Suprapubic skin (tissue), 4 donors: Measurements from ENCODE around the gene C10orf105. TPM values are rescaled to one million over a fixed set of nuclear protein-coding genes. Genes with fewer than 3 reads are reported as not detected.

Source experiments
- DNase-seq, 2 donors: peaks; one replicate each; pipeline ENCODE4 v3.0.0-alpha.2; 2019; ENCODE audit warnings: low spot score in 2 of 2
- H3K27ac ChIP-seq: fragments of 200-600 bp; sonication (generic); one replicate; pipeline ENCODE4 v1.5.1; 2019
- H3K27me3 ChIP-seq: fragments of 200-600 bp; sonication (generic); one replicate; pipeline ENCODE4 v1.5.1; 2019
- H3K36me3 ChIP-seq: fragments of 200-600 bp; sonication (generic); one replicate; pipeline ENCODE4 v1.5.1; 2019
- H3K4me1 ChIP-seq: fragments of 200-600 bp; sonication (generic); one replicate; pipeline ENCODE4 v1.5.1; 2019
- H3K4me3 ChIP-seq: fragments of 200-600 bp; sonication (generic); one replicate; pipeline ENCODE4 v1.5.1; 2019; ENCODE audit warnings: mild to moderate bottlenecking
- H3K9me3 ChIP-seq: fragments of 200-600 bp; sonication (generic); one replicate; pipeline ENCODE4 v1.5.1; 2019
- EP300 ChIP-seq: sonication (generic); formaldehyde crosslinking; IDR thresholded peaks from one replicate; pipeline ENCODE4 v1.6.1; 2017; ENCODE audit warnings: antibody characterized with exemption
- POLR2A ChIP-seq, 2 donors: fragments of 450-650 bp; IDR thresholded peaks; one replicate each; pipeline ENCODE4 v1.6.1; 2017; ENCODE audit warnings: antibody characterized with exemption in 2 of 2, mild to moderate bottlenecking in 2 of 2, moderate library complexity in 2 of 2
- POLR2AphosphoS5 ChIP-seq, 3 donors: sonication (generic); formaldehyde crosslinking; IDR thresholded peaks; one replicate each; pipeline ENCODE4 v1.6.1; 2017; ENCODE audit warnings: antibody characterized with exemption in 3 of 3
- WGBS: methylation state at CpG from one replicate; pipeline ENCODE4 v1.1.5; 2018; 5-methylcytosine and 5-hydroxymethylcytosine counted together
- total RNA-seq, 4 donors: library from RNA; depleted of rRNA; stranded (reverse); fragments of >200 nt; gene quantifications; one replicate each; pipeline ENCODE4 v1.1.0, GENCODE V29; 2016
- TF ChIP-seq, protein P1 (sequence below), 2 donors: fragments of 200-600 bp in 1 of 2; fragments of 450-650 bp in 1 of 2; sonication (generic) in 1 of 2; IDR thresholded peaks; one replicate each; pipeline ENCODE4 v1.5.1; 2016 to 2019; ENCODE audit warnings: antibody characterized with exemption in 2 of 2, mild to moderate bottlenecking in 1 of 2, moderate library complexity in 1 of 2

C10orf105 gene
- total RNA-seq, 4 donors from 2014 or later: 0.17 to 0.48 TPM; not detected in 2

DNA sequence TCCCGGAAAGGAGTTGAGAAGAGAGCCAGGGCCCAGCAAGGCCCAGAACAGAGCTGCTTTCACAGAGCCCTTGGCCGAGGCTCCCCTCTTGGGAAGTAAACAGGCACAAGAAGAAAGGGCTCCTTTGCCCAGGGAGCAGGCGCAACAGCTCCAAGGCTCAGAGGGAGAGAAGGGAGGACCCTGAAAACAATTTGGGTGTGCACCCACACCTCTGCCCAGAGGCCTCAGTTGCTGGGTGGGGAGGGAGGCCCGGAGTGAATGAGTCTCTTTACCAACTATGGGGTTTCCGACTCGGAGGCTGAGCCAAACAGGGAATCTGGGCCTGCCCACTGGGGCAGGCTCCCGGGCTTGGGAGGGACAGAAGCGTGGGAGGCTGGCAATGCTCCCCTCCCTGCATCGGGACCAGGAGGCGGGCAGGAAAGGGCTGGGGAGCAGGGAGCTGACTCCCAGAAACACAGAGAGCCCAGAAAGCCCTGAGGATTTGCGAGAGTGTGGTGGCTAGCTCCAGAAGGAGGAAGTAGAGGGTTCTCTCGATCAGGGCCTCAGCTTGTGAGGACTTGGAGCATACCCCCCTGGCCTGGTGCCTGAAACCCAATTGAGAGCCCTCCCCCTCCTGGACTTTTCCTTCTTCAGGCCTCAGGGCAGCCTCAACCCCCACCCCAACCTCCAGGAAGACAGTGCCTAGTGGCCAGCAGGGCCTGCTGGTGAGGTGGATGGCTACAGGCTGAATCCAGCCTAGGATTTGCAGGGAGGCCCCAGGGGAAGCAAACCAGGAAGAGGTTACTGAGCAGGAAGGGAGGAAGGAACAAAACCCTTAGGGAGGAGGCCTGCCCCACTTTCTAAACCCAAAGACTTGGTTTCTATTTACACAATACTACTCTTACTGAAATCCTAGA, 6.2 kb downstream of the C10orf105 start:
- DNase-seq: peak; percentile 94 to 95
- TF ChIP-seq, protein P1, sequence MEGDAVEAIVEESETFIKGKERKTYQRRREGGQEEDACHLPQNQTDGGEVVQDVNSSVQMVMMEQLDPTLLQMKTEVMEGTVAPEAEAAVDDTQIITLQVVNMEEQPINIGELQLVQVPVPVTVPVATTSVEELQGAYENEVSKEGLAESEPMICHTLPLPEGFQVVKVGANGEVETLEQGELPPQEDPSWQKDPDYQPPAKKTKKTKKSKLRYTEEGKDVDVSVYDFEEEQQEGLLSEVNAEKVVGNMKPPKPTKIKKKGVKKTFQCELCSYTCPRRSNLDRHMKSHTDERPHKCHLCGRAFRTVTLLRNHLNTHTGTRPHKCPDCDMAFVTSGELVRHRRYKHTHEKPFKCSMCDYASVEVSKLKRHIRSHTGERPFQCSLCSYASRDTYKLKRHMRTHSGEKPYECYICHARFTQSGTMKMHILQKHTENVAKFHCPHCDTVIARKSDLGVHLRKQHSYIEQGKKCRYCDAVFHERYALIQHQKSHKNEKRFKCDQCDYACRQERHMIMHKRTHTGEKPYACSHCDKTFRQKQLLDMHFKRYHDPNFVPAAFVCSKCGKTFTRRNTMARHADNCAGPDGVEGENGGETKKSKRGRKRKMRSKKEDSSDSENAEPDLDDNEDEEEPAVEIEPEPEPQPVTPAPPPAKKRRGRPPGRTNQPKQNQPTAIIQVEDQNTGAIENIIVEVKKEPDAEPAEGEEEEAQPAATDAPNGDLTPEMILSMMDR (IDR thresholded peaks at IDR 0.05): peak in 1 of 2 donors; percentile 1
- TF ChIP-seq EP300 (no peak), POLR2AphosphoS5 (IDR thresholded peaks at IDR 0.05) (no peak), POLR2A (IDR thresholded peaks at IDR 0.05) (no peak)
- WGBS: 1% methylated on average over 12 of the region's 12 CpGs
- H3K4me3 ChIP-seq: no peak overlapping the region
- no peaks in the 10 kb centered on the region for H3K27me3 ChIP-seq
- H3K36me3 ChIP-seq: no peaks in the 10 kb centered on the region
- peaks cover 59% of the 10 kb centered on the region for H3K4me1 ChIP-seq
- H3K27ac ChIP-seq: peak overlapping the region; percentile 94
- H3K9me3 ChIP-seq: no peaks in the 10 kb centered on the region

DNA sequence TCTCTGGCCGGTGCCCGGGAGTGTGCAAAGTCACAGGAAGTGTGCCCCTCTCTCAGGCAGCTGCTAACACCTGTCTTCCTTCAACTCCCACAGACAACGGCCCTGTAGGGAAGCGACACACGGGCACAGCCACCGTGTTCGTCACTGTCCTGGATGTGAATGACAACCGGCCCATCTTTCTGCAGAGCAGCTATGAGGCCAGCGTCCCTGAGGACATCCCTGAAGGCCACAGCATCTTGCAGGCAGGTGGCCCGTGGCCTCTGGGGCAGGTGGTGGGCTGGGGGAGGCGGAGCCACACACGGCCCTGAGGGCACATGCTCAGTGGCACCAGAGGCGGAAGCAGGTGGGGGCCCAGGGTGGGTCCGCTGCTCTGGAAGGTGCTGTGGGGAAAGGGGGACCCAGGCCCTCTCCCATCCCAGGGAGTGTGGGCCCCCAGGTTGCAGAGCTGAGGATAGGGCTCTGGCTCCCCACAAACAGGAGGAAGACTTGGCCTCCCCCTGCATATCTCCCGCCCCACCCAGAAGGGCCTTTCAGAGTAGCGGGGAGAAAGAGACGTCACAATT, 6.9 kb downstream of the C10orf105 start:
- TF ChIP-seq POLR2A (IDR thresholded peaks at IDR 0.05) (no peak), POLR2AphosphoS5 (IDR thresholded peaks at IDR 0.05) (no peak), EP300 (no peak)
- no peaks in the 10 kb centered on the region for H3K9me3 ChIP-seq
- H3K27me3 ChIP-seq: no peaks in the 10 kb centered on the region
- DNase-seq: no peak
- H3K4me3 ChIP-seq: no peak overlapping the region
- no peaks in the 10 kb centered on the region for H3K36me3 ChIP-seq
- WGBS: 63% methylated on average over 16 of the region's 17 CpGs
- H3K4me1 ChIP-seq: peaks cover 57% of the 10 kb centered on the region
- H3K27ac ChIP-seq: peak overlapping the region; percentile 94

DNA sequence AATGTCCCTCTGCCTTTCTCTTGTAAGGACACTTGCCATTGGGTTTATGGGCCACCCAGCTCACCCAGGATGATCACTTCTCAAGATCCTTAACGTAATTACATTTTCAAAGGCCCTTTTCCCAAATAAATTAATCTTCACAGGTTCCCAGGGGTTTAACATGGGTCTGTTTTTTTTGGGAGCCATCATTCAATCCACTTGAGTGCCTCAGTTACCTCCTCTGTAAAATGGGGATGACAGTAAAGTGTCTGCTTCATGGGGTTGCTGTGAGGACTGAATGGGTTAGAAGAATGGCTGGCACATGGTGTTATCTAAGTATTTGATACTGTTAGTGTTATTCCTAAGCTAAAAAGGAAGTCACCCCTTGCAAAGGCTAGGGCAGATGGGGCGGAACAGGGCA, 7.4 kb downstream of the C10orf105 start:
- 93% methylated on average over 2 of the region's 2 CpGs for WGBS
- TF ChIP-seq EP300 (no peak), POLR2A (IDR thresholded peaks at IDR 0.05) (no peak), POLR2AphosphoS5 (IDR thresholded peaks at IDR 0.05) (no peak)
- TF ChIP-seq, protein P1 (IDR thresholded peaks at IDR 0.05): no peak
- Histone ChIP-seq H3K4me1 (peaks cover 54% of the 10 kb centered on the region), H3K27me3 (no peaks in the 10 kb centered on the region), H3K27ac (peak overlapping the region; percentile 94), H3K4me3 (no peak overlapping the region), H3K36me3 (no peaks in the 10 kb centered on the region), H3K9me3 (no peaks in the 10 kb centered on the region)
- no peak for DNase-seq

DNA sequence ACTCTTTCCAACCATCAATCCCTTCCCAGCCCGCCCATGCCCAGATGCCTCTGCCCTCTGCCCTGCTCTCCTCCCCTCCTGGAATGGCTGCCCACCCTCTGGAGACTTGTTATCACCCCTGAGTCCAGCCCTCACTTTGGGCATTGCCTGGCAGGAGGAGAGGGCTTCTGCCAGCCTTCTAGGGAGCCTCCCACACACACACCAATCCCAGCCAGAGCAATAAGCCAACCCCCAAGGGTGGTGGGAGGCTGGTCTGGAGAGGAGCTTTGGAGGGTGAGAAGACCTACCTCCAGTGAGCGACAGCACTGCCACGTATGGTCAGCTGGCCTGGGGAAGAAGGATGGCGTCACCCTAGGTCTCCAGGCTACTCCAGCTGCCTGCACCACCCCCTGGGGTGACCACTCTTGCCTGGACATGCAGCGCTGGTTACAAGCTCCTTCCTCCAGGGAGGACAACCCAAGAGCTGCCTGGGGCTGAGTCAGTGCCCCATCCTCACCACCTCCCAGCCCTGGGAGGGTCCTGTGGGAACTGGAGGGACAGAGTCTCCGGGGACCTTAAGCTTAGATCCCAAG, 8.4 kb downstream of the C10orf105 start:
- no peaks in the 10 kb centered on the region for H3K36me3 ChIP-seq
- 90% methylated on average over 4 of the region's 6 CpGs for WGBS
- no peaks in the 10 kb centered on the region for H3K27me3 ChIP-seq
- TF ChIP-seq EP300 (no peak), POLR2A (IDR thresholded peaks at IDR 0.05) (no peak), POLR2AphosphoS5 (IDR thresholded peaks at IDR 0.05) (no peak)
- TF ChIP-seq, protein P1 (IDR thresholded peaks at IDR 0.05): no peak
- no peak overlapping the region for H3K27ac ChIP-seq
- H3K9me3 ChIP-seq: no peaks in the 10 kb centered on the region
- H3K4me1 ChIP-seq: peaks cover 47% of the 10 kb centered on the region
- no peak for DNase-seq
- no peak overlapping the region for H3K4me3 ChIP-seq

DNA sequence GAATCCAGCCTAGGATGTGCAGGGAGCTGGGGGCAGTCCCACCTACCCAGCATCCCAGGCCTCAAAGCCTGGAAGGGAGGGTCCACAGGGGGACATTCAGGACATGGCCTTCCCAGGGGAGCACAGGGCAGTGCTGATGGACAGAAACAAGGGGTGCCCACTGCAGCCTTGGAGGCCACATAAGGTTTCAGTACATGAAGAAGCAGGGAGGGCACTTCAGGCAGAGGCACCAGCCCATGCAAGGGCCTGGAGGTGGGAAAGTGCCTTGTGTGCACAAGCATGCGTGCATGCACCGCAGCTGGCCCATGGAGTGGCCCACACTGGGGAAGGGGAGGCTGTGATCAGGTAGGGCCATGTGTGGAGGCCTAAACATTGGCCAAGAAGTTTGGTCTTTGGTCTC, 9.1 kb downstream of the C10orf105 start:
- H3K36me3 ChIP-seq: no peaks in the 10 kb centered on the region
- WGBS: 100% methylated on average over 2 of the region's 2 CpGs

More for the DNA sequence above, 9.1 kb downstream of the C10orf105 start:
- DNase-seq: no peak
- H3K27ac ChIP-seq: no peak overlapping the region
- H3K4me1 ChIP-seq: peaks cover 41% of the 10 kb centered on the region
- no peak overlapping the region for H3K4me3 ChIP-seq
- H3K9me3 ChIP-seq: no peaks in the 10 kb centered on the region
- no peak for TF ChIP-seq POLR2A (IDR thresholded peaks at IDR 0.05)
- TF ChIP-seq POLR2AphosphoS5 (IDR thresholded peaks at IDR 0.05): no peak
- TF ChIP-seq EP300: no peak
- TF ChIP-seq, protein P1 (IDR thresholded peaks at IDR 0.05): no peak
- no peaks in the 10 kb centered on the region for H3K27me3 ChIP-seq
